KOPT-K1 (cell line): ENCODE results near the gene HAUS7.

ENCODE experiments used
- H3K27ac ChIP-seq: fragments of 200-600 bp; sonication (generic); 2 replicates; pipeline ENCODE4 v1.5.1; 2016; ENCODE audit warnings: antibody characterized with exemption, mild to moderate bottlenecking, low read depth, low read length; ENCODE audit not compliant: poor library complexity, severe bottlenecking
- H3K36me3 ChIP-seq: fragments of 200-600 bp; sonication (generic); 2 replicates; pipeline ENCODE4 v1.5.1; 2017; ENCODE audit warnings: antibody characterized with exemption, mild to moderate bottlenecking, low read length, moderate library complexity; ENCODE audit not compliant: insufficient read depth
- H3K9me3 ChIP-seq: fragments of 200-600 bp; sonication (generic); 2 replicates; pipeline ENCODE4 v1.5.1; 2017; ENCODE audit warnings: antibody characterized with exemption, low read length, mild to moderate bottlenecking; ENCODE audit not compliant: insufficient read depth, poor library complexity, severe bottlenecking

The HAUS7 gene

GRCh38 chrX:153470411-153471363 is at the start of gene HAUS7:
TSS of gene HAUS7 (minus strand) at chrX:153470576. CDS start at chrX:153470557, 19 bp downstream.
- Histone ChIP-seq H3K9me3 (no peaks in the 10 kb centered on the region), H3K36me3 (peaks cover 15% of the 10 kb centered on the region; the same call in 1 of the 2 replicates), H3K27ac (peak within 1 kb of the TSS; percentile 65)

DNA sequence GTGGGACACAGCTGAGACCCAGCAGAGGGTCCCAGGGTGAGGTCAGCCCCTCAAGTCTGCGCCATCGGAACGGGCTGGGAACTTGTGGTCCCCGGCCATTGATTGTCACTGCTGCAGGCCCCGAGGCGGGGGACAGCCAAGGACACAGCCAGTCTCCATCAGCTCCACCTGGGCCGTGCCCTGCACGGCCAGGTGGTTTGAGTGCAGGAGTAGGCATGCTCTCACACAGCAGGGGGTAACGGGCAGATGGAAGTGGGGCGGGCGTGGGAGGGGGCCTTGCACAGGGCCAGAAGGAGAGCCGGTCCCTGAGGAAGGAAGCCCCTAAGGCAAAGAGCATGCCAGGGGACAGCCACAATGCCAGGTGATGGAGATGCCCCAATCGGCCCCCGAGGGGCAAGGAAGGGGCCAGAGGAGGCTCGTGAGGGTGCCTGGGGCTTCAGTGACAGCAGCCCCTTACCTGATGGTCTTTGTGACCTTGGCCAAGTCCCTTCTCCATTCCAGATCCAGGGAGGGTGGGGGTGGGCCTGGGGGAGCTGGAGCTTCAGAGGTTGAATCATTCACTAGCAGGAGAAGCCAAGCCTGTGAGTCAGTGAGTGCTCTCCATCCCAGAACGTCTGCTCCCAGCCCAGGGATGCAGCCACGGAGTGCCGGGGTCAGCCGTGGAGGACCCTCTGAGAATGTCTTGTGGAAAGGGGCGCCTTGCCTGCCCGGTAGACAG is 49.4 kb upstream of the HAUS7 start:
- Histone ChIP-seq H3K27ac (no peak overlapping the region), H3K9me3 (no peaks in the 10 kb centered on the region), H3K36me3 (no peaks in the 10 kb centered on the region)

DNA sequence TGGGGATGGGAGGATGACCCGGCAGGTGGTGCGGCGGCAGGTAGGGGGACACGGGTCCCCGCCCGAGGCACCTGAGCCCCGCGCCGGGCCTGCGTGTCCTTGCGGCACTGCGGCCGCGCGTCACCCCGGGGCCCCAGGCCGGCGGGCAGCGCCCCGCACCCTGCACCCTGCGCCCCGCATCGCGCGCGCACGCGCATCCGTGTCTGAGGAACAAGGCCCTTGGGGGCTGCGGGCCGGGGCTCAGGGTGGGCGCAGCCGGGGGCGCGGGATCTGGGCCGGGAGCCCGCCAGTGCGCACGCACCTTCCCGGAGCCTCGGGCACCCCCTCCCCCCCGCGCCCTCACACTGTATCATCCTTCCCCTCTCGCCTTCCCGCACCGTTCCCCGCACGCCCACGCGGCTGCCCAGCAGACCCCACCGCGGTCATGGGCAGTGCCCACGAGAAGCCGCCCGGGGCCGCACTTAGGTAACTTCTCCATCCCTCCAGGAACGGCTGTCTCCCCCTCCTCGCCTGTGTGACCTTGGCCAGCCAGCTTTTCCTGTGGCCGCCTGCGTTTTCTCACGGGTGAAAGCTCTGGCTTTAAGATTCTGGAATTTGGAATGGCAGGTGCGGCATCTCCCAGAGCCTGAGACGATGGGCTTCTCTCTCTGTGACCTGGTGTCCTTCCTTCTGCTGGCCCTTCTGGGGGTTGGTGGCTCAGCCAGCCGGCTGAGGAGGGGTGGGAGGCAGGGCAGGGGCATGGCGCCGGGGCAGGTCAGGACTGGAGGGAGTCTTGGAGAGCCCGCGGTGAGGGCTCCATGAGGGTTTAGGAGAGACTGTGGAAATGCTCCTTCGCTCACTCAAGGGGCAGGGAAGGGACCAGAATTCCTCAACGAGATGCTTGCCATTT is 47.8 kb upstream of the HAUS7 start:
- no peak overlapping the region for H3K27ac ChIP-seq
- no peaks in the 10 kb centered on the region for H3K36me3 ChIP-seq
- no peaks in the 10 kb centered on the region for H3K9me3 ChIP-seq

DNA sequence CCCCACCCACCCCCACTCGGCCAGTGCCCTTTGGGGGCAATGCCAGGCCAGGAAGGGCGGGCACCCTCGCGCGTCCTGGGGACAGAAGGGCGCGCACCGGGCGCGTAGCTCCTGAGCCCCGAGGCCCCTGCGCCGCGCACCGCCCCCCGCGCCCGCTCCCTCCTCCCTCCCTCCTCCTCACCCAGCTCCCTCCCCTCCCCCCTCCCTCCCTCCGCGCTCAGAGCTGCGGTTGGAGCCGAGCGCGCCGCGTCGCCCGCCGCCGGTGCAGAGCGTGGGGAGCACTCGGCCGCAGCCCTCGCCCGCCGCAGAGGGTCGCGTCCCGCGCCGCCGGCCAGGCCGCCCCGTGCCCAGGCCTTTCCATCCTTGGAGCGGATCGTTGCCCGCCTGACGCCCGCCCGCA is 47.0 kb upstream of the HAUS7 start, which contains the start of gene ATP2B3:
ATP2B3 (plus strand) TSS at position 220 of the 400 bp plus-strand sequence. CDS start 18,606 bp downstream, outside the sequence.
- Histone ChIP-seq H3K9me3 (no peaks in the 10 kb centered on the region), H3K36me3 (no peaks in the 10 kb centered on the region), H3K27ac (no peak within 1 kb of the TSS)

DNA sequence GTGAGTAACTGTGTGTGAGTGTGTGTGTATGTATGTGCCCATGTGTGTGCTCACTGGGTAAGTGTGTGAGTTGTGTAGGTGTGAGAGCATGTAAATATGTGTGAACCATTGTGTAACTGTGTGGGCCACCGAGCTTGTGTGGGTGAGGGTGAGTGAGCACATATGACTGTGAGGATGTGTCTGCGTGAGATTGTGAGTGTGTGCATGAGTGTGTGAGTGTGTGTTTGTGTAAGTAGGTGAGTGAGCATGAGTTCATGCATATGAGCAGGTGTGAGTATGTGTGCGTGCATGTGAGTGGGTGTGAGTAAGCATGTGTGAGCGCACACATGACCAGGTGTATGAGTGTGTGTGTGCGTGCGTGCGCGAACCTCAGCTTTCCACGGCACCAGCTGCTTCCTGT is 45.7 kb upstream of the HAUS7 start:
- Histone ChIP-seq H3K36me3 (no peaks in the 10 kb centered on the region), H3K9me3 (no peaks in the 10 kb centered on the region), H3K27ac (no peak overlapping the region)

DNA sequence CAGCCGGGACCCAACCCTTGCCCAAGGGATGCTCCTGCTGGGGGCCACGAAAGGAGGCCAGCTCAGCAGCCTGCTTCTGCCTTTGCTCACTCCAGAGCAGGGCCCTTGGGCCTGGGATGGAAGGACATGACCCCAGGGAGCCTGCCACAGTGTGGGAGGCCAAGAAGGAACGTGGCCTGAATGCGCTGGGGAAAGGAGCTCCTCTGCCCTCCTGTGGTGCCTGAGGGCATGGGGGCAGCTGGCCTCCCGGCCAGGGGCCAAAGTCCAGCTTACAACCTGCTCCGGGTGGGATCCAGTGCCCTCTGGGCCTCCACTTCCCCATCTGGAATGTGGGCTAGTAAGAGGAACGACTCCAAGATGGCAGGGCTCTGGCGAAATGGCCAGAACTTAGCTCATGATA is 45.1 kb upstream of the HAUS7 start:
- no peaks in the 10 kb centered on the region for H3K36me3 ChIP-seq
- no peak overlapping the region for H3K27ac ChIP-seq
- H3K9me3 ChIP-seq: no peaks in the 10 kb centered on the region

DNA sequence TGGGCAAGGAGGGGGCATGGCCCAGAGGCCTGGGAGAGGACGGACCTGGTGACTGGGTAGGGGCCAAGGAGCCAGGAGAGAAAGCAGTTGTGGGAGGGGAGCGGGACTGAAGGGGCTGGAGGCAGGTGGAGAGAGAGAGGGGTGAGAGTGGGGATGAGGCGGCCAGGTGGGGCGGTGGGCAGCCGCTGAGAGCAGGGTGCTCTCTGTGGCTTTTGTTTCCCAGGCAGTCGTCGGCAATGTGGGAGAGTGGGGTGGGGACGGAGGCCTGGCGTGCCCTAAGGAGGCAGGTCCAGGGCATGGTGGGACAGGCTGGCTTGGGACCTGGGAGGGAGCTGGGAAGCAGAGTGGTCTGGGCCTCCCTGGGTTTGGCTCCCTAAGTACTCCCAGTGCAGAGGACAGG is 43.9 kb upstream of the HAUS7 start:
- Histone ChIP-seq H3K9me3 (no peaks in the 10 kb centered on the region), H3K36me3 (no peaks in the 10 kb centered on the region)

DNA sequence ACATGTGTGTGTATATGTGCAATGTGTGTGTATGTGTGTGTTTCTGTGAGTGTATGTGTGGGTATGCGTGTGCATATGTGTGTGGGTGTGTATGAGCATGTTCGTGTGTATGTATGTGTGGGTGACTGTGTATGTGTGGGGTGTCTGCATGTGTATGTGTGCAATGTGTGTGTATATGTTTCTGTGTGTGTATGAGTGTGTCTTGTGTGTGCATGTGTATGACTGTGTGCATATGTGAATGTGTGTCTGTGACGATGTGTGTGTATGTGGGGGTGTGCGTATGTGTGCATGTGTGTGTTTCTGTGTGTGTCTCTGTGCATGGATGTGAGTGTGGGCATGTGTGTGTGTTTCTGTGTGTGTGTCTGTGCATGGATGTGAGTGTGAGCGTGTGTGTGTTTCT is 42.9 kb upstream of the HAUS7 start:
- Histone ChIP-seq H3K27ac (no peak overlapping the region), H3K36me3 (no peaks in the 10 kb centered on the region), H3K9me3 (no peaks in the 10 kb centered on the region)

More for the DNA sequence above, 43.9 kb upstream of the HAUS7 start:
- H3K27ac ChIP-seq: no peak overlapping the region

DNA sequence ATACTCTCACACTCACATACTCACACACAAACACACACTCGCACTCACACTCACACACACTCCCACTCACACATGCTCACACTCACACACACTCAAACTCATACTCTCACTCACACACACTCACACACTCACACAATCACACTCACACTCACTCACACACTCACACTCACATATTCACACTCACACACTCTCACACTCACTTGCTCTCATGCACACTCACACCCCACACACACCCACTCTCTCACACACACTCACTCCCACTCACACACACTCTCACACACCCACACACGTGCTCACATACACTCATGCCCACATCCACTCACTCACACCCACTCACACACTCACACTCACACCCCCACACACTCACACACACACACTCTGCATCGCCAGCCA is 42.1 kb upstream of the HAUS7 start:
- Histone ChIP-seq H3K9me3 (no peaks in the 10 kb centered on the region), H3K27ac (no peak overlapping the region), H3K36me3 (no peaks in the 10 kb centered on the region)

- H3K9me3 ChIP-seq: no peaks in the 10 kb centered on the region
- no peaks in the 10 kb centered on the region for H3K36me3 ChIP-seq
- no peak overlapping the region for H3K27ac ChIP-seq
Observed at GRCh38 chrX:153511784-153512500, 41.6 kb upstream of the HAUS7 start.

GRCh38 chrX:153510383-153510782 is 40.0 kb upstream of the HAUS7 start:
- no peaks in the 10 kb centered on the region for H3K36me3 ChIP-seq
- H3K27ac ChIP-seq: no peak overlapping the region

GRCh38 chrX:153509592-153509991 is 39.2 kb upstream of the HAUS7 start:
- Histone ChIP-seq H3K36me3 (no peaks in the 10 kb centered on the region), H3K9me3 (no peaks in the 10 kb centered on the region), H3K27ac (no peak overlapping the region)

More at GRCh38 chrX:153510383-153510782, 40.0 kb upstream of the HAUS7 start:
- H3K9me3 ChIP-seq: no peaks in the 10 kb centered on the region

- H3K27ac ChIP-seq: no peak overlapping the region
Observed at GRCh38 chrX:153507484-153508178, 37.3 kb upstream of the HAUS7 start.

GRCh38 chrX:153505361-153505760 is 35.0 kb upstream of the HAUS7 start:
- H3K9me3 ChIP-seq: no peaks in the 10 kb centered on the region
- H3K36me3 ChIP-seq: no peaks in the 10 kb centered on the region
- H3K27ac ChIP-seq: no peak overlapping the region

More at GRCh38 chrX:153507484-153508178, 37.3 kb upstream of the HAUS7 start:
- H3K9me3 ChIP-seq: no peaks in the 10 kb centered on the region
- no peaks in the 10 kb centered on the region for H3K36me3 ChIP-seq
